Hepatocyte (in vitro differentiated cells): ENCODE measurements around the gene GASK1A. TPM values are rescaled to one million over a fixed set of nuclear protein-coding genes. Genes with fewer than 3 reads are reported as not detected.

Experiments
- DNase-seq: peaks from one replicate; pipeline ENCODE4 v3.0.0-alpha.2; 2016; ENCODE audit warnings: low spot score
- H2AFZ ChIP-seq: fragments of 200-600 bp; sonication (generic); 2 replicates; pipeline ENCODE4 v1.6.0; 2016; ENCODE audit warnings: antibody characterized with exemption, mild to moderate bottlenecking
- H3K27ac ChIP-seq: fragments of 200-600 bp; sonication (generic); 2 replicates; pipeline ENCODE4 v1.5.1; 2016; ENCODE audit warnings: mild to moderate bottlenecking
- H3K27me3 ChIP-seq: fragments of 200-600 bp; sonication (generic); 2 replicates; pipeline ENCODE4 v1.6.1; 2016
- H3K36me3 ChIP-seq: fragments of 200-600 bp; sonication (generic); replicated peaks from 2 replicates; pipeline ENCODE4 v1.5.1; 2016; ENCODE audit warnings: low read depth; ENCODE audit not compliant: insufficient read depth
- H3K4me1 ChIP-seq: fragments of 200-600 bp; sonication (generic); 2 replicates; pipeline ENCODE4 v1.5.1; 2016; ENCODE audit warnings: mild to moderate bottlenecking, moderate library complexity; ENCODE audit not compliant: insufficient read depth
- H3K4me2 ChIP-seq: fragments of 200-600 bp; sonication (generic); 2 replicates; pipeline ENCODE4 v1.6.0; 2016
- H3K4me3 ChIP-seq: fragments of 200-600 bp; sonication (generic); 2 replicates; pipeline ENCODE4 v1.5.1; 2016; ENCODE audit warnings: mild to moderate bottlenecking
- H3K79me2 ChIP-seq: fragments of 200-600 bp; sonication (generic); 2 replicates; pipeline ENCODE4 v1.6.0; 2017; ENCODE audit warnings: mild to moderate bottlenecking
- H3K9me2 ChIP-seq: fragments of 200-600 bp; sonication (generic); replicated peaks from 2 replicates; pipeline ENCODE4 v1.6.0; 2017; ENCODE audit warnings: mild to moderate bottlenecking; ENCODE audit not compliant: insufficient read depth
- H3K9me3 ChIP-seq: fragments of 200-600 bp; sonication (generic); 2 replicates; pipeline ENCODE4 v1.5.1; 2016; ENCODE audit warnings: low read depth, mild to moderate bottlenecking
- H4K20me1 ChIP-seq: fragments of 200-600 bp; sonication (generic); 2 replicates; pipeline ENCODE4 v1.6.0; 2016; ENCODE audit warnings: mild to moderate bottlenecking; ENCODE audit not compliant: insufficient read depth, poor library complexity, severe bottlenecking
- EZH2 ChIP-seq: fragments of 200-600 bp; sonication (generic); IDR thresholded peaks from 2 replicates; pipeline ENCODE4 v1.6.1; 2016; ENCODE audit warnings: antibody characterized with exemption, mild to moderate bottlenecking, borderline replicate concordance
- EZH2phosphoT487 ChIP-seq: fragments of 200-600 bp; sonication (generic); IDR thresholded peaks from one replicate; pipeline ENCODE4 v1.6.1; 2018; ENCODE audit warnings: antibody characterized with exemption, mild to moderate bottlenecking, low read depth, moderate library complexity; ENCODE audit not compliant: unreplicated experiment, severe bottlenecking
- WGBS: methylation state at CpG from one replicate; pipeline ENCODE4 v1.1.6; 2016; ENCODE audit warnings: low lambda C conversion rate; ENCODE audit errors: missing lambda C conversion rate; 5-methylcytosine and 5-hydroxymethylcytosine counted together
- polyA plus RNA-seq: library from polyadenylated mRNA; unstranded; fragments of >200 nt; fragmentation: Nextera tagmentation; extraction: Ambion mirVana; gene quantifications from 2 replicates; pipeline ENCODE4 v1.2.1, GENCODE V29; 2016
- total RNA-seq: library from RNA; depleted of rRNA; stranded (reverse); fragments of >200 nt; gene quantifications from 2 replicates; pipeline ENCODE4 v1.2.3, GENCODE V29; 2014
- TF ChIP-seq, protein P1 (sequence below): fragments of 200-600 bp; sonication (generic); IDR thresholded peaks from 2 replicates; pipeline ENCODE4 v1.5.1; 2016; ENCODE audit warnings: antibody characterized with exemption, mild to moderate bottlenecking; ENCODE audit not compliant: poor library complexity

GASK1A gene
- total and polyA plus RNA-seq, 2 experiments from 2014 or later: 1.1 to 2.1 TPM

DNA sequence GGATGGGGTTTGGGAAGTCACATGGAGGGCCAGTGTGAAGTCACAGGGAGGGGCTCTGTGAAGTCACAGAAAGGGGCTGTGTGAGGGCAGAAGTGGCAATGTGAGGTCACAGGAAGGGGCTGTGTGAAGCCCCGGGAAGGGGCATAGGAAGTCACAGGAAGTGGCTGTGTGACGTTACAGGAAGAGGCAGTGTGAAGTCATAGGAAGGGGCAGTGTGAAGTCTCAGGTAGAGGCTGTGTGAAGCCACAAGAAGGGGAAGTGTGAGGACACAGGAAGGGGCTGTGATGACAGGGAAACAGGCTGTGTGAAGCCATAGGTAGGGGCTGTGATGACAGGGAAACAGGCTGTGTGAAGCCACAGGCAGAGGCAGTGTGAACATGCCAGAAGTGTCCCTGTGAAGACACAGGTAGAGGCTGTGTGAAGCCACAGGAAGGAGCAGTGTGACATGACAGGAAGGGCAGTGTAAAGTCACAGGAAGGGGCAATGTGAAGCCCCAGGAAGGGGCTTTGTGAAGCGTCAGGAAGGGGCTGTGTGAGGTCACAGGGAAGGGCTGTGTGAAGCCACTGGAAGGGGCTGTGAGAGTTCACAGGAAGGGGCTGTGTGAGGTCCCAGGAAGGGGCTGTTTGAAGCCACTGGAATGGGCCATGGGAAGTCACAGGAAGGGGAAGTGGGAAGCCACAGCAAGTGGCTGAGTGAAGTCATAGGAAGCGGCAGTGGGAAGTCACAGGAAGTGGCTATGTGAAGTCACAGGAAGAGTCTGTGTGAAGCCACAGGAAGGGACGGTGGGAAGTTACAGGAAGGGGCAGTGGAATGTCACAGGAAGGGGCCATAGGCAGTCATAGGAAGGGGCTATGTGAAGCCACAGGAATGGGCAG is 37.1 kb downstream of the GASK1A start:
- Histone ChIP-seq H3K4me2 (no peak overlapping the region), H3K9me2 (no peaks in the 10 kb centered on the region), H4K20me1 (no peaks in the 10 kb centered on the region), H3K27ac (no peak overlapping the region), H3K36me3 (no peaks in the 10 kb centered on the region), H3K27me3 (no peaks in the 10 kb centered on the region), H3K4me1 (peaks cover 7% of the 10 kb centered on the region), H2AFZ (no peak overlapping the region), H3K9me3 (no peaks in the 10 kb centered on the region), H3K4me3 (no peak overlapping the region), H3K79me2 (no peaks in the 10 kb centered on the region)
- 92% methylated on average over 5 of the region's 5 CpGs for WGBS
- no peak for DNase-seq
- TF ChIP-seq EZH2phosphoT487: no peak
- TF ChIP-seq EZH2: no peak
- TF ChIP-seq, protein P1, sequence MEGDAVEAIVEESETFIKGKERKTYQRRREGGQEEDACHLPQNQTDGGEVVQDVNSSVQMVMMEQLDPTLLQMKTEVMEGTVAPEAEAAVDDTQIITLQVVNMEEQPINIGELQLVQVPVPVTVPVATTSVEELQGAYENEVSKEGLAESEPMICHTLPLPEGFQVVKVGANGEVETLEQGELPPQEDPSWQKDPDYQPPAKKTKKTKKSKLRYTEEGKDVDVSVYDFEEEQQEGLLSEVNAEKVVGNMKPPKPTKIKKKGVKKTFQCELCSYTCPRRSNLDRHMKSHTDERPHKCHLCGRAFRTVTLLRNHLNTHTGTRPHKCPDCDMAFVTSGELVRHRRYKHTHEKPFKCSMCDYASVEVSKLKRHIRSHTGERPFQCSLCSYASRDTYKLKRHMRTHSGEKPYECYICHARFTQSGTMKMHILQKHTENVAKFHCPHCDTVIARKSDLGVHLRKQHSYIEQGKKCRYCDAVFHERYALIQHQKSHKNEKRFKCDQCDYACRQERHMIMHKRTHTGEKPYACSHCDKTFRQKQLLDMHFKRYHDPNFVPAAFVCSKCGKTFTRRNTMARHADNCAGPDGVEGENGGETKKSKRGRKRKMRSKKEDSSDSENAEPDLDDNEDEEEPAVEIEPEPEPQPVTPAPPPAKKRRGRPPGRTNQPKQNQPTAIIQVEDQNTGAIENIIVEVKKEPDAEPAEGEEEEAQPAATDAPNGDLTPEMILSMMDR: no peak

DNA sequence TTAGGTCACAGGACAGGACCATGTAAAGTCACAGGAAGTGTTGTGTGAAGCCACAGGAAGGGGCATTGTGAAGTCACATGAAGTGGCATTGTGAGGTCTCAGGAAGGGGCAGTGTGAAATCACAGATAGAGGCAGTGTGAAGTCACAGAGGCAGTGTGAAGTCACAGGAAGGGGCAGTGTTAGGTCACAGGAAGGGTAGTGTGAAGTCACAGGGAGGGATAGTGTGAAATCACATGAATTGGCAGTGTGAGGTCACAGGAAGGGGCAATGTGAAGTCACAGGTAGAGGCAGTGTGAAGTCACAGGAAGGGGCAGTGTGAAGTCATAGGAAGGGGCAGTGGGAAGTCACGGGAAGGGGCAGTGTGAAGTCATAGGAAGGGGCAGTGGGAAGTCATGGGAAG is 37.9 kb downstream of the GASK1A start:
- Histone ChIP-seq H3K27me3 (no peaks in the 10 kb centered on the region), H3K9me2 (no peaks in the 10 kb centered on the region), H4K20me1 (no peaks in the 10 kb centered on the region), H2AFZ (no peak overlapping the region), H3K4me3 (no peak overlapping the region), H3K4me2 (no peak overlapping the region), H3K27ac (no peak overlapping the region), H3K36me3 (no peaks in the 10 kb centered on the region), H3K79me2 (no peaks in the 10 kb centered on the region), H3K4me1 (peaks cover 7% of the 10 kb centered on the region), H3K9me3 (no peaks in the 10 kb centered on the region)
- TF ChIP-seq, protein P1: no peak
- TF ChIP-seq EZH2 (no peak), EZH2phosphoT487 (no peak)
- no peak for DNase-seq
- WGBS: 100% methylated on average over 1 of the region's 1 CpG

DNA sequence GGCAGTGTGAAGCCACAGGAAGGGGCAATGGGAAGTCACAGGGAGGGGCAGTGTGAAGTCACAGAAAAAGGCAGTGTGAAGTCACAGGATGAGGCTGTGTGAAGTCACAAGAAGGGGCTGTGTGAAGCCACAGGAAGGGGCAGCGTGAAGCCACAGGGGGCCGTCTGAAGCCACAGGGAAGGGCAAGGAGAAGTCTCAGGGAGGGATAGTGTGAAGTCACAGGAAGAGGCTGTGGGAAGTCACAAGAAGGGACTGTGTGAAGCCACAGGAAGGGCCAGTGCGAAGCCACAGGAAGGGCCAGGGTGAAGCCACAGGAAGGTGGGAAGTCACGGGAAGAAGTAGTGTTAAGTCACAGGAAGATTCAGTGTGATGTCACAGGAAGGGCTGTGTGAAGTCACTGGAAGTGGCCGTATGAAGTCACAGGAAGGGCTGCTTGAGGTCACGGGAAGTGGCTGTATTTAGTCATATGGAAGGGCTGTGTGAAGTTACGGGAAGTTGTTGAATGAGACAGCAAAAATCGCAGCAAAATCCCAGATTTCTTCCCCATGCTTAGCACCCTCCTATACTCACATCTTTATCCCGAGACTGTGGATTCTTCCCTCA is 38.6 kb downstream of the GASK1A start:
- no peaks in the 10 kb centered on the region for H4K20me1 ChIP-seq
- H2AFZ ChIP-seq: no peak overlapping the region
- peaks cover 7% of the 10 kb centered on the region for H3K4me1 ChIP-seq
- TF ChIP-seq, protein P1: no peak
- no peak for TF ChIP-seq EZH2
- no peak for TF ChIP-seq EZH2phosphoT487
- H3K4me3 ChIP-seq: no peak overlapping the region
- H3K27ac ChIP-seq: no peak overlapping the region
- H3K27me3 ChIP-seq: no peaks in the 10 kb centered on the region
- no peaks in the 10 kb centered on the region for H3K9me2 ChIP-seq
- H3K4me2 ChIP-seq: no peak overlapping the region
- WGBS: 93% methylated on average over 9 of the region's 9 CpGs
- DNase-seq: no peak
- no peaks in the 10 kb centered on the region for H3K79me2 ChIP-seq
- H3K36me3 ChIP-seq: no peaks in the 10 kb centered on the region
- H3K9me3 ChIP-seq: no peaks in the 10 kb centered on the region
